ENCODE results near the gene PLD1.

PLD1 gene

GRCh38 chr3:171672538-171672937, 137.7 kb downstream of the PLD1 start:
- FAIRE-seq (no peak), DNase-seq (ENCODE audit: low spot score) (no peak)

- no peak for DNase-seq (ENCODE audit: low spot score)
- no peak for FAIRE-seq
These were observed 138.2 kb downstream of the PLD1 start for GRCh38 chr3:171672124-171672523.

- DNase-seq (ENCODE audit: low spot score) (no peak), FAIRE-seq (no peak)
These were observed 138.6 kb downstream of the PLD1 start for GRCh38 chr3:171671709-171672108.

- no peak for FAIRE-seq
- no peak for DNase-seq (ENCODE audit: low spot score)
These were observed 143.8 kb downstream of the PLD1 start for GRCh38 chr3:171666516-171666915.

GRCh38 chr3:171663805-171664204, 146.5 kb downstream of the PLD1 start:
- DNase-seq (ENCODE audit: low spot score) (no peak), FAIRE-seq (no peak)

- no peak for DNase-seq (ENCODE audit: low spot score)
- FAIRE-seq: no peak
These were observed 148.8 kb downstream of the PLD1 start for GRCh38 chr3:171661484-171661883.

GRCh38 chr3:171660188-171660587, 150.1 kb downstream of the PLD1 start:
- FAIRE-seq: no peak
- DNase-seq (ENCODE audit: low spot score): no peak

GRCh38 chr3:171658841-171659240, 151.4 kb downstream of the PLD1 start:
- DNase-seq (ENCODE audit: low spot score): no peak
- FAIRE-seq: no peak

- DNase-seq (ENCODE audit: low spot score) (no peak), FAIRE-seq (no peak)
These were observed 155.5 kb downstream of the PLD1 start for GRCh38 chr3:171654809-171655208.

- FAIRE-seq: no peak
- no peak for DNase-seq (ENCODE audit: low spot score)
These were observed 156.0 kb downstream of the PLD1 start for GRCh38 chr3:171654326-171654725.

GRCh38 chr3:171653701-171654100, 156.6 kb downstream of the PLD1 start:
- FAIRE-seq (no peak), DNase-seq (ENCODE audit: low spot score) (no peak)

- DNase-seq (ENCODE audit: low spot score) (no peak), FAIRE-seq (no peak)
These were observed 157.4 kb downstream of the PLD1 start for GRCh38 chr3:171652932-171653331.

- DNase-seq (ENCODE audit: low spot score): no peak
These were observed 160.2 kb downstream of the PLD1 start for GRCh38 chr3:171649911-171650592.

GRCh38 chr3:171649267-171649666, 161.0 kb downstream of the PLD1 start:
- FAIRE-seq (no peak), DNase-seq (ENCODE audit: low spot score) (no peak)

More at GRCh38 chr3:171649911-171650592, 160.2 kb downstream of the PLD1 start:
- no peak for FAIRE-seq

- FAIRE-seq (no peak), DNase-seq (ENCODE audit: low spot score) (no peak)
These were observed 162.2 kb downstream of the PLD1 start for GRCh38 chr3:171648069-171648468.

GRCh38 chr3:171646357-171647133, 163.7 kb downstream of the PLD1 start:
- DNase-seq (ENCODE audit: low spot score) (peak; percentile 16), FAIRE-seq (no peak)

GRCh38 chr3:171644681-171645080, 165.6 kb downstream of the PLD1 start:
- no peak for FAIRE-seq
- no peak for DNase-seq (ENCODE audit: low spot score)

GRCh38 chr3:171643681-171644080, 166.6 kb downstream of the PLD1 start:
- DNase-seq (ENCODE audit: low spot score) (no peak), FAIRE-seq (no peak)

- FAIRE-seq: no peak
- DNase-seq (ENCODE audit: low spot score): no peak
These were observed 167.2 kb downstream of the PLD1 start for GRCh38 chr3:171643033-171643432.

GRCh38 chr3:171640520-171641412, 169.5 kb downstream of the PLD1 start:
- FAIRE-seq (no peak), DNase-seq (ENCODE audit: low spot score) (peak; percentile 16)

GRCh38 chr3:171636666-171637065, 173.6 kb downstream of the PLD1 start:
- DNase-seq (ENCODE audit: low spot score): no peak
- no peak for FAIRE-seq

- FAIRE-seq (no peak), DNase-seq (ENCODE audit: low spot score) (no peak)
These were observed 177.5 kb downstream of the PLD1 start for GRCh38 chr3:171632766-171633165.
